DOHH2 (cell line): ENCODE data around the gene ZSCAN4.

Experiments
- H3F3A ChIP-seq: fragments of 200-600 bp; sonication (generic), shearing (Covaris generic); 2 replicates; pipeline ENCODE4 v1.6.0; 2016; ENCODE audit warnings: antibody characterized with exemption, mild to moderate bottlenecking; ENCODE audit not compliant: control insufficient read depth, insufficient read depth
- H3K27ac ChIP-seq: fragments of 200-600 bp; sonication (generic); 2 replicates; pipeline ENCODE4 v1.5.1; 2014; ENCODE audit warnings: low read depth, mild to moderate bottlenecking, low read length, moderate library complexity
- H3K27me3 ChIP-seq: fragments of 200-600 bp; sonication (generic); 2 replicates; pipeline ENCODE4 v1.6.1; 2014; ENCODE audit warnings: mild to moderate bottlenecking, low read length, mixed read lengths; ENCODE audit not compliant: control insufficient read depth
- H3K36me3 ChIP-seq: fragments of 200-600 bp; sonication (generic); 2 replicates; pipeline ENCODE4 v1.6.1; 2014; ENCODE audit warnings: mild to moderate bottlenecking, low read length, moderate library complexity, mixed read lengths; ENCODE audit not compliant: control insufficient read depth
- H3K4me1 ChIP-seq: fragments of 200-600 bp; sonication (generic); 2 replicates; pipeline ENCODE4 v1.6.1; 2014; ENCODE audit warnings: mild to moderate bottlenecking, low read length, mixed read lengths; ENCODE audit not compliant: control insufficient read depth
- H3K4me2 ChIP-seq: fragments of 200-600 bp; sonication (generic); 2 replicates; pipeline ENCODE4 v1.6.0; 2014; ENCODE audit warnings: mild to moderate bottlenecking, low read length, moderate library complexity
- H3K4me3 ChIP-seq: fragments of 200-600 bp; sonication (generic); 2 replicates; pipeline ENCODE4 v1.5.1; 2014; ENCODE audit warnings: mild to moderate bottlenecking, low read length, mixed read lengths
- H3K79me2 ChIP-seq: fragments of 200-600 bp; sonication (generic); 2 replicates; pipeline ENCODE4 v1.6.1; 2014; ENCODE audit warnings: mild to moderate bottlenecking, low read length, mixed read lengths; ENCODE audit not compliant: control insufficient read depth
- H3K9me2 ChIP-seq: fragments of 200-600 bp; sonication (generic); replicated peaks from 2 replicates; pipeline ENCODE4 v1.6.1; 2014; ENCODE audit warnings: mild to moderate bottlenecking, low read length, mixed read lengths; ENCODE audit not compliant: control insufficient read depth
- H3K9me3 ChIP-seq: fragments of 200-600 bp; sonication (generic); 2 replicates; pipeline ENCODE4 v1.6.1; 2014; ENCODE audit warnings: antibody characterized with exemption, low read length, mixed read lengths; ENCODE audit not compliant: control insufficient read depth, insufficient read depth
- H4K20me1 ChIP-seq: fragments of 200-600 bp; sonication (generic); 2 replicates; pipeline ENCODE4 v1.6.0; 2014; ENCODE audit warnings: low read depth, mild to moderate bottlenecking, antibody characterized with exemption, low read length, moderate library complexity; ENCODE audit not compliant: control insufficient read depth, insufficient read depth
- CTCF ChIP-seq: fragments of 200-600 bp; sonication (generic); IDR thresholded peaks from one replicate; pipeline ENCODE4 v1.5.1; 2014; ENCODE audit warnings: antibody characterized with exemption, mild to moderate bottlenecking, low read depth, low read length; ENCODE audit not compliant: poor library complexity, severe bottlenecking
- EZH2phosphoT487 ChIP-seq: fragments of 200-600 bp; sonication (generic); IDR thresholded peaks from 2 replicates; pipeline ENCODE4 v1.6.1; 2017; ENCODE audit warnings: borderline replicate concordance, mild to moderate bottlenecking, antibody characterized with exemption, low read length, moderate library complexity, mixed read lengths

The ZSCAN4 gene

GRCh38 chr19:57675881-57676280, 7.1 kb downstream of the ZSCAN4 start:
- no peaks in the 10 kb centered on the region for H3K79me2 ChIP-seq
- no peaks in the 10 kb centered on the region for H3K4me1 ChIP-seq
- no peaks in the 10 kb centered on the region for H3K9me2 ChIP-seq
- H3K36me3 ChIP-seq: no peaks in the 10 kb centered on the region
- no peak overlapping the region for H3K4me3 ChIP-seq
- H3F3A ChIP-seq: no peaks in the 10 kb centered on the region
- H3K27ac ChIP-seq: no peak overlapping the region
- no peak for TF ChIP-seq CTCF
- TF ChIP-seq EZH2phosphoT487: no peak
- no peak overlapping the region for H3K4me2 ChIP-seq
- H4K20me1 ChIP-seq: no peaks in the 10 kb centered on the region
- peaks cover 11% of the 10 kb centered on the region for H3K9me3 ChIP-seq
- H3K27me3 ChIP-seq: no peaks in the 10 kb centered on the region

GRCh38 chr19:57682226-57682766, 13.6 kb downstream of the ZSCAN4 start:
- Histone ChIP-seq H3K4me1 (peaks cover 13% of the 10 kb centered on the region), H3K27ac (peak overlapping the region; percentile 36), H3K4me2 (peak overlapping the region; percentile 84), H3K27me3 (no peaks in the 10 kb centered on the region), H3K9me3 (peaks cover 60% of the 10 kb centered on the region), H4K20me1 (no peaks in the 10 kb centered on the region), H3F3A (no peaks in the 10 kb centered on the region), H3K4me3 (peak overlapping the region; percentile 99), H3K36me3 (peaks cover 53% of the 10 kb centered on the region), H3K79me2 (peaks cover 51% of the 10 kb centered on the region), H3K9me2 (no peaks in the 10 kb centered on the region)
- TF ChIP-seq CTCF (no peak), EZH2phosphoT487 (no peak)

- Histone ChIP-seq H4K20me1 (no peaks in the 10 kb centered on the region), H3K4me3 (no peak overlapping the region), H3K9me2 (no peaks in the 10 kb centered on the region), H3K27me3 (no peaks in the 10 kb centered on the region), H3K27ac (no peak overlapping the region), H3K9me3 (peaks cover 74% of the 10 kb centered on the region), H3K4me2 (no peak overlapping the region), H3K36me3 (peaks cover 77% of the 10 kb centered on the region), H3K4me1 (peaks cover 13% of the 10 kb centered on the region), H3F3A (no peaks in the 10 kb centered on the region), H3K79me2 (peaks cover 74% of the 10 kb centered on the region)
- TF ChIP-seq EZH2phosphoT487 (no peak), CTCF (no peak)
Observed at GRCh38 chr19:57686727-57687126, 18.0 kb downstream of the ZSCAN4 start.
